ENCODE data around the gene TENM3.

Gene TENM3

DNA sequence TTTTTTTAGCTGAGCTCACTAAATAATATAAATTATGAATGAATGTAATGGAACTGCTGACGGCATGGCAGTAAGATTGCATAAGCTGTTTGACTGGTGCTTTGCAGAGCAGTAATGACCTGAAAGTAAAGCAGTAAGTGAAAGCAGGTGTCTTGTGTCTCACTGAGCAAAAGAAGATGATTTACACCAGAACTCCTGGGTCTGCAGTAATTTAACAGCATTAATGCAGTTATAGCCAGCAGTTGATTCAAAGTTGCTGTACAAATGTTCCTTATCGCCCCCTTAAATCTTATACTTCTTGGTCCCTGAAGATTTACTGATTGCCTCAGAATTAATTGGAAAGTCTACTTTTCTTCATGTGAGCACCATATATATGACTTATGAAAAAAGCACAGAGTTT, 486.3 kb downstream of the TENM3 start:
- no peak overlapping the region for H3K4me3 ChIP-seq (replicated peaks; ENCODE audit: low read depth, low read length)
- TF ChIP-seq, protein P1, sequence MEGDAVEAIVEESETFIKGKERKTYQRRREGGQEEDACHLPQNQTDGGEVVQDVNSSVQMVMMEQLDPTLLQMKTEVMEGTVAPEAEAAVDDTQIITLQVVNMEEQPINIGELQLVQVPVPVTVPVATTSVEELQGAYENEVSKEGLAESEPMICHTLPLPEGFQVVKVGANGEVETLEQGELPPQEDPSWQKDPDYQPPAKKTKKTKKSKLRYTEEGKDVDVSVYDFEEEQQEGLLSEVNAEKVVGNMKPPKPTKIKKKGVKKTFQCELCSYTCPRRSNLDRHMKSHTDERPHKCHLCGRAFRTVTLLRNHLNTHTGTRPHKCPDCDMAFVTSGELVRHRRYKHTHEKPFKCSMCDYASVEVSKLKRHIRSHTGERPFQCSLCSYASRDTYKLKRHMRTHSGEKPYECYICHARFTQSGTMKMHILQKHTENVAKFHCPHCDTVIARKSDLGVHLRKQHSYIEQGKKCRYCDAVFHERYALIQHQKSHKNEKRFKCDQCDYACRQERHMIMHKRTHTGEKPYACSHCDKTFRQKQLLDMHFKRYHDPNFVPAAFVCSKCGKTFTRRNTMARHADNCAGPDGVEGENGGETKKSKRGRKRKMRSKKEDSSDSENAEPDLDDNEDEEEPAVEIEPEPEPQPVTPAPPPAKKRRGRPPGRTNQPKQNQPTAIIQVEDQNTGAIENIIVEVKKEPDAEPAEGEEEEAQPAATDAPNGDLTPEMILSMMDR (IDR thresholded peaks at IDR 0.05; ENCODE audit: low read depth, low read length, missing control alignments), result no peak
- no peak for DNase-seq (ENCODE audit: extremely low read depth, low read depth)

DNA sequence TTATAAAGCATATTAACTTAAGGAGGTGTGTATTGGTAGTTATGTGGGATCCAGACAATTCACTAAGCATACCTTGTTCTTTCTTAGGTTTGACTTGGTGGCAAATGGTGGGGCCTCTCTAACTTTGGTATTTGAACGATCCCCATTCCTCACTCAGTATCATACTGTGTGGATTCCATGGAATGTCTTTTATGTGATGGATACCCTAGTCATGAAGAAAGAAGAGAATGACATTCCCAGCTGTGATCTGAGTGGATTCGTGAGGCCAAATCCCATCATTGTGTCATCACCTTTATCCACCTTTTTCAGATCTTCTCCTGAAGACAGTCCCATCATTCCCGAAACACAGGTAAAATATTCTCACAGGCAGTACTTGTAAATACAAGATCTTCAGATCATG, 487.6 kb downstream of the TENM3 start:
- no peak overlapping the region for H3K4me3 ChIP-seq (replicated peaks; ENCODE audit: low read depth, low read length)
- DNase-seq (ENCODE audit: extremely low read depth, low read depth), result no peak
- TF ChIP-seq, protein P1 (IDR thresholded peaks at IDR 0.05; ENCODE audit: low read depth, low read length, missing control alignments), result no peak

DNA sequence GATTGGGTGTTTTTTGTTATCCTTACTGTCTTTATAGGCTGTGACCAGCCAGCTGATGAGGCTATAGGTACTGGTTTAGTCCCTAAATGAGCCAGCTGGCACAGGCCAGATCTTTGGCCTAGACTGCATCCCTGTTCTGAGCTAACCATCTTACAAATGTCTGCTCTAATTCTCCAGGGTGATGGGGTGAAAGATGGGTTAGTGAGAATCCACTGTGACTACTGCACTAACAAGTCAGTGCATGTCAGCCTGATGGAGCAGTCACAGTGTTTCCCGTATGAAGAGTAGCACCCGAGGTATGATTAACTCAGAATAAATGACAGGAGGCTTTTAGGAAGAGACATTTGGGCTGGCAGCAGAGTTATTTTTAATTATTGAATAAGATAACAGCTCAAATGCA, 493.0 kb downstream of the TENM3 start:
- TF ChIP-seq, protein P1 (IDR thresholded peaks at IDR 0.05; ENCODE audit: low read depth, low read length, missing control alignments), result no peak
- DNase-seq (ENCODE audit: extremely low read depth, low read depth), result no peak

DNA sequence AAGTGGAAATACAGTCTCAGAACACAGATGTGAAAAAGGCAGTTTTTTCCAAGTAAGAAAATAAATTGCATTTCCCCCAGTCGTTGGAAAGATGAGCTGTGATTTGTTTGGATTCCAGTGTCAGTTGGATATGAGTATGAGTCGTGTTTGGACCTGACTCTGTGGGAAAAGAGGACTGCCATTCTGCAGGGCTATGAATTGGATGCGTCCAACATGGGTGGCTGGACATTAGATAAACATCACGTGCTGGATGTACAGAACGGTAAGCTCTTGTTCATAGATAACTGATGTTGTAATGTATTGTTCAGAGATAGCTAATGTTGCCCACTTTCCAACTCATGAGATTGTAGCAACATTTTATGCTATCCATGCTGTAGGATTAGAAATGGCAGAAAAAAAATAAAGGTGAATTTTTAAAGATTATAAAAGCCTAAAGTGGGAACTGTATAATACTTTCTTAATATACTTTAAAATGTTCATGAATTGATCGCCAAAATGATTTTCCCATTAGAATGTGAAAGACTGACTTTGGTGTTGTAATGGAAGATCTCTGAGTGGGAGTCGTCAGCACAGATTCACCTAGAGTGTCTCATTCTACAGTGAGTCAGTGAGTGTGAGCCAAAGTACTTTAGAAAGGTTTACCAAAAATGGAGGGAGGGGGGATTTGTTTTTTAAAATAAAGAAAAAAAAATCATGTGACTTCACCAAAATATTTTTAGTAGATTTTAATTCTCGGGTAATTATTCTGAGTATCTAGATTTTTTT, 495.3 kb downstream of the TENM3 start:
- DNase-seq (ENCODE audit: extremely low read depth, low read depth), result no peak
- TF ChIP-seq, protein P1 (IDR thresholded peaks at IDR 0.05; ENCODE audit: low read depth, low read length, missing control alignments), result no peak
- H3K4me3 ChIP-seq (replicated peaks; ENCODE audit: low read depth, low read length), result no peak overlapping the region

More for the DNA sequence above, 493.0 kb downstream of the TENM3 start:
- no peak overlapping the region for H3K4me3 ChIP-seq (replicated peaks; ENCODE audit: low read depth, low read length)

DNA sequence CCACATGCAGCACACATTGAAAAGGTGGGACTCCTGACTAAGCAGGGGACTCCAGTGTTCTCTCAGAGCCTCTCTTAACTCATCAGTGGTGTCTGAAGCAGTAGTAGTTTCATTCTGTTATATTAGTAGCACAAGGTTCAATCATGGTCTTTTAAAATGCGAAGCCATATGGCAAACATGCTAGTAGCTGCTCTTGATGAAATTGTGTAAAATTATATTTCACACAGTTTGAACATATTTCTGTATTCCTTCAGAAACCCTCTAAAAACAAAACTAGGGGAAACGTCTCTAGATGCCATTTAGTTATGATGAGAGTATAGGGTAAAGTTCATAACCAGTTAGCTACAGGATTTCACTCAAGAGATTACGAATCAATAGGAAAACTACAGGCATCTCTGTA, 497.1 kb downstream of the TENM3 start:
- H3K4me3 ChIP-seq (replicated peaks; ENCODE audit: low read depth, low read length), result no peak overlapping the region
- DNase-seq (ENCODE audit: extremely low read depth, low read depth), result no peak
- TF ChIP-seq, protein P1 (IDR thresholded peaks at IDR 0.05; ENCODE audit: low read depth, low read length, missing control alignments), result no peak

DNA sequence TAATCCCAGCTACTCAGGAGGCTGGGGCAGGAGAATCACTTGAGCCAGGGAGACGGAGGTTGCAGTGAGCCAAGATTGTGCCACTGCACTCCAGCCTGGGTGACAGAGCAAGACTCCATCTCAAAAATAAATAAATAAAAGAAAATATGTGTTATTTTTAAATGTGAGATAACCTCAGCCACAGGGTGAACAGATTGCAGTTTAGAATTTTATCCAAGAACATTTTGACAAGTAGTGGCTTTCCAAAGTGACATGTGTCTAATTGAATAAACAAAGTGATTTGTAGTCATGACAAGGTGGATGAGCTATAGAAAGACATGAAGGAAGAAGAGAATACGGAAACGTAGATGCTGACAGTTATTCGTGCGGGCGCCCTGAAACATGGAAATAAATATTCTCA, 497.9 kb downstream of the TENM3 start:
- DNase-seq (ENCODE audit: extremely low read depth, low read depth), result no peak
- TF ChIP-seq, protein P1 (IDR thresholded peaks at IDR 0.05; ENCODE audit: low read depth, low read length, missing control alignments), result no peak

DNA sequence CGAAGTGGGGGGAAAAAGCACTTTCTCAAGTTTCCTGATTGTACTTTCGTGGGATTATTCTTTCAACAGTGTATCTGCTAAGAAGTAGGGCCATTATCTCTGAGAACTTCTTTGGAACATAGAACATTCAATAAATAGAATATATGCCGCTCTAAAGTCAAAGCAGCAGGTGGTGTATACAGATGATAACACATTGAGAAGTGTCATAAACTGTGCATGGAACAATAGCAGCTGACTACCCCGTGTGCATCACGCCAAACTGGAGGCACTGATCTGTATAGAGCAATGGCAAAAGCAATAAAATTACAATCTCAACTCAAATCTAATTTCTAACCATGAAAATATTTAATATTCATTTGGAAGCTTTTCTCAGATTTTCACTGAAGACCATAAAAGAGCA, 498.7 kb downstream of the TENM3 start:
- no peak overlapping the region for H3K4me3 ChIP-seq (replicated peaks; ENCODE audit: low read depth, low read length)
- DNase-seq (ENCODE audit: extremely low read depth, low read depth), result no peak
- TF ChIP-seq, protein P1 (IDR thresholded peaks at IDR 0.05; ENCODE audit: low read depth, low read length, missing control alignments), result no peak

More for the DNA sequence above, 497.9 kb downstream of the TENM3 start:
- no peak overlapping the region for H3K4me3 ChIP-seq (replicated peaks; ENCODE audit: low read depth, low read length)

Measured in HFF-Myc (cell line).